Measurements from ENCODE around the gene RAB11FIP2. TPM values are rescaled to one million over a fixed set of nuclear protein-coding genes. Genes with fewer than 3 reads are reported as not detected.
A peak's percentile ranks its signal among the peaks of the same experiment; 100 is the strongest.

RAB11FIP2 gene
- total RNA-seq, 1 donor from 2014 or later = 22.7 TPM

DNA sequence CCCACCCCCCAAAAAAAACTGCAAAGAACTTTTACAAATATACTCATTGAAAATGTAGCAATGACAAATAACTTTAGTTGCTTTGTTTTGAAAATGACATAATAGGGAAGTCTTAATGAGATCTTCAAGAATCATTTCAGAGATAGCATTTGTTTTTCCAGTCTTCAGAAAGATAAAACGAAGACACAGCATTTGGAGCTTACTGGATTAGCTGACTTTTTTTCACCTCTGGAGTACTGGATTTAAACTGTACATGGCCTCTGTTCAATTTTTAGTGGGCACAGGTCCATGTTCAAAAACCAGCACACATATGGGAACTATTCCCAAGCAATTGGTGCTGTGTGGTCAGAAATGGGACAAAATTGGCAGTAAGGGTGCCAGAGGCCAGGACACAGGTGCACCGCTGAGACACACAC lies 3.9 kb downstream of the RAB11FIP2 start:
- Histone ChIP-seq H3K4me3 (ENCODE audit: low read depth, low read length) (no peak overlapping the region), H3K27me3 (ENCODE audit: control insufficient read depth, insufficient read depth, low read length) (no peaks in the 10 kb centered on the region), H3K36me3 (ENCODE audit: control insufficient read depth, insufficient read depth, low read length) (no peaks in the 10 kb centered on the region)
- no peak for DNase-seq (ENCODE audit: low read depth)
- TF ChIP-seq, protein P1, sequence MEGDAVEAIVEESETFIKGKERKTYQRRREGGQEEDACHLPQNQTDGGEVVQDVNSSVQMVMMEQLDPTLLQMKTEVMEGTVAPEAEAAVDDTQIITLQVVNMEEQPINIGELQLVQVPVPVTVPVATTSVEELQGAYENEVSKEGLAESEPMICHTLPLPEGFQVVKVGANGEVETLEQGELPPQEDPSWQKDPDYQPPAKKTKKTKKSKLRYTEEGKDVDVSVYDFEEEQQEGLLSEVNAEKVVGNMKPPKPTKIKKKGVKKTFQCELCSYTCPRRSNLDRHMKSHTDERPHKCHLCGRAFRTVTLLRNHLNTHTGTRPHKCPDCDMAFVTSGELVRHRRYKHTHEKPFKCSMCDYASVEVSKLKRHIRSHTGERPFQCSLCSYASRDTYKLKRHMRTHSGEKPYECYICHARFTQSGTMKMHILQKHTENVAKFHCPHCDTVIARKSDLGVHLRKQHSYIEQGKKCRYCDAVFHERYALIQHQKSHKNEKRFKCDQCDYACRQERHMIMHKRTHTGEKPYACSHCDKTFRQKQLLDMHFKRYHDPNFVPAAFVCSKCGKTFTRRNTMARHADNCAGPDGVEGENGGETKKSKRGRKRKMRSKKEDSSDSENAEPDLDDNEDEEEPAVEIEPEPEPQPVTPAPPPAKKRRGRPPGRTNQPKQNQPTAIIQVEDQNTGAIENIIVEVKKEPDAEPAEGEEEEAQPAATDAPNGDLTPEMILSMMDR (IDR thresholded peaks at IDR 0.05; ENCODE audit: insufficient read depth, low read length, poor library complexity, severe bottlenecking) = no peak

DNA sequence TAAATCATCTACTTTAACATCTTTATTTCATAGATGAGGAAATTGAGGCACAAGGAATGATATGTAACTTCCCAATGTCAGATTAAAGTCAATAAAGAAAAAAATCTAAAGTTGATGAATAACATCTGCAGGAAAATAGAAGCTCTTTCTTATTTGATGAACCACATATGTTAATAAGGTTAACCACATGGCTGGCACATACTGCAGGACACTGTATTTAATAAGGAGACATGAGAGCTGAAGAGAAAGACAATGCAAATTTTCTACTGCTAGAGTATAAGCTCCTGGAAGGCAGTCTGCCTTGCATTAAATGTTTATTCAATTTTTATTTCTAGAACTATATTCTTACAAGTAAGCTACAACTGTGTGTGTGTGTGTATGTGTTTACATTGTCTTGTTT lies 4.4 kb downstream of the RAB11FIP2 start:
- TF ChIP-seq, protein P1 (IDR thresholded peaks at IDR 0.05; ENCODE audit: insufficient read depth, low read length, poor library complexity, severe bottlenecking) = no peak
- Histone ChIP-seq H3K4me3 (ENCODE audit: low read depth, low read length) (no peak overlapping the region), H3K27me3 (ENCODE audit: control insufficient read depth, insufficient read depth, low read length) (no peaks in the 10 kb centered on the region), H3K36me3 (ENCODE audit: control insufficient read depth, insufficient read depth, low read length) (no peaks in the 10 kb centered on the region)
- no peak for DNase-seq (ENCODE audit: low read depth)

DNA sequence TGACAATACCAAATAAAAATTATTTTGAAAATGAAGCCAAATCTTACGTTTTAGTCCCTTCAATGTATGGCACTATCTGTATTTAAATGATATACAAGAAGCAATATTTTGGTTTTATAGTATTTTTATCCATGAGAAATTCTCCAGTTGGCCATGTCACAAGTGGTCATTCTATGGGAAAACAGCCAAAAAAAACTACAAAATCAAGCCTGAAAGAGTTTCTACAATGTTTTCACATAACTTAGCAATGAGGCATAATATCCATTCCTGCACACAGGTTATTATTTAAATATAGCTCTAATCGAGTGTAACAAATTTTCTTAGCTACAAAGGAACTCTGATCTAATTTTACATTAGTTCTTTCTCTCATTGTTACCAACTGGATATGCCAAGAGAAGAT lies 5.4 kb downstream of the RAB11FIP2 start:
- peak; percentile 41 for DNase-seq (ENCODE audit: low read depth)
- Histone ChIP-seq H3K36me3 (ENCODE audit: control insufficient read depth, insufficient read depth, low read length) (no peaks in the 10 kb centered on the region), H3K27me3 (ENCODE audit: control insufficient read depth, insufficient read depth, low read length) (no peaks in the 10 kb centered on the region), H3K4me3 (ENCODE audit: low read depth, low read length) (no peak overlapping the region)
- TF ChIP-seq, protein P1 (IDR thresholded peaks at IDR 0.05; ENCODE audit: insufficient read depth, low read length, poor library complexity, severe bottlenecking) = no peak

DNA sequence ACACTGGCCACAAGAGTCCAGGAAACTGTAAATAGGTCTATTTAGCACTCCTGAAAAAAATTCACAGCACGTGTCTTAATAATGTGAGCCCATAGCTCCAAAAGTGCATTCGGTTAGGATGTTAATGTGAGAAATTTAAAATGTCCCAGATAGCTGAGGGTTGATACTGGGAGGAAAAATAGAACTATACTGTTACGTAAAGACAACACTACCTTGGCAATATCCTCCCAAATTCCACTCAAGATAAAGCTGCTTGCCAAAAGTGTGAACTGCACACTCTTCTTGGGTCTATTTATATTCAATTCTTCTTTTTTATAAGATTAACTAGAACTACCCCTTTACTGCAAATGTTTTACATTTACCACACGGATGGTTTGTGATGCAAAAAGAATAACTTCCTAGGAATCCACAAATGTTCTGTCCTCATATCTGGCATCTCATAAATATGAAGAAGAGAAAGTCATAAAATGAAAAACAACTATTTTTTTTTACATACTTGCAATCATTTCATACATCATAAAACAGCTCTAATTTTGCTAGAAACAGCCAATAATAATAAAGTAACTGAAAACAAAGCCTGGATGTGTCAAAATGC lies 10.4 kb downstream of the RAB11FIP2 start:
- no peak for DNase-seq (ENCODE audit: low read depth)
- no peaks in the 10 kb centered on the region for H3K27me3 ChIP-seq (ENCODE audit: control insufficient read depth, insufficient read depth, low read length)
- no peak overlapping the region for H3K4me3 ChIP-seq (ENCODE audit: low read depth, low read length)
- H3K36me3 ChIP-seq (ENCODE audit: control insufficient read depth, insufficient read depth, low read length) = no peaks in the 10 kb centered on the region
- TF ChIP-seq, protein P1 (IDR thresholded peaks at IDR 0.05; ENCODE audit: insufficient read depth, low read length, poor library complexity, severe bottlenecking) = no peak

DNA sequence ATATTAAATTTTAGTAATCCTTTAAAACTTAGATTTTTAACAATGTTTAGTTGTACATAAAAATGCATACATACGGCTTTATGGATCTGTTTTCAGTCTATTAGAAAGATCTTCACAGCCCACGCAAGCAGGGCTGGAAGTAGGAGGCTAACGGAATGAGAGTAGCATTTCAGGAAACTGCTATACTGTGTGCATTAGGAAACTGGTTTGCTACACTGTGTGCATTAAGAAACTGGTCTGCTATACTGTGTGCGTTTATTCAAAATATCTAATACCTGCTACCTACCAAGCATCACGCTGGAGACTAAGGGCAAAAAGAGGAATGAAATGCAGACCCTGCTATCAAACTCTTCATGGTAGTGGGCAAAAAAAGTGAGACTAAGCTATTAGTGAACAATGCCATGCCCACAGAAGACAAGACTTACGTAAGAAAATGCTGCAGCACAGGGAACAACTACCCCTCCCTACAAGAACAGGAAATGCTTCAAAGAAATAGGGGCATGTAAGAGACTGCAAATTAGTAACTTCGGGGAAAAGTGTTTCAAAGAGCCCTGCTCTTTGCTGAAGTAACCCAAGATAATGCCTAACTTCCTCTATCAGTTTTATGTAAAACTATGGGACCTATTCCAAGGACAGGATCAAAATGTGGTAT lies 11.3 kb downstream of the RAB11FIP2 start:
- no peak overlapping the region for H3K4me3 ChIP-seq (ENCODE audit: low read depth, low read length)
- DNase-seq (ENCODE audit: low read depth) = no peak
- no peaks in the 10 kb centered on the region for H3K27me3 ChIP-seq (ENCODE audit: control insufficient read depth, insufficient read depth, low read length)
- TF ChIP-seq, protein P1 (IDR thresholded peaks at IDR 0.05; ENCODE audit: insufficient read depth, low read length, poor library complexity, severe bottlenecking) = no peak
- no peaks in the 10 kb centered on the region for H3K36me3 ChIP-seq (ENCODE audit: control insufficient read depth, insufficient read depth, low read length)

All from kidney epithelial cell (primary cell).